WTC11 (cell line): ENCODE measurements around the gene PRPF40B.

Source experiments
- CREB1 ChIP-seq: sonication (generic); formaldehyde crosslinking; IDR thresholded peaks from 2 replicates; pipeline ENCODE4 v1.8.0; 2023; ENCODE audit warnings: mild to moderate bottlenecking, missing genetic modification reagents
- ETV6 ChIP-seq: sonication (generic); formaldehyde crosslinking; IDR thresholded peaks from 2 replicates; pipeline ENCODE4 v1.8.1; 2022; ENCODE audit warnings: mild to moderate bottlenecking, missing genetic modification reagents
- KAT7 ChIP-seq: sonication (generic); formaldehyde crosslinking; IDR thresholded peaks from 2 replicates; pipeline ENCODE4 v1.8.1; 2023; ENCODE audit warnings: missing genetic modification reagents, mild to moderate bottlenecking, borderline replicate concordance
- TF ChIP-seq, protein P1 (sequence below): fragments of 200-600 bp; IDR thresholded peaks from 2 replicates; pipeline ENCODE4 v1.8.0; 2022; ENCODE audit warnings: antibody characterized with exemption
- TF ChIP-seq, protein P2 (sequence below): sonication (generic); formaldehyde crosslinking; IDR thresholded peaks from 2 replicates; pipeline ENCODE4 v1.8.1; 2022; ENCODE audit warnings: low read depth, missing genetic modification reagents, borderline replicate concordance
- TF ChIP-seq, protein P3 (sequence below): sonication (generic); formaldehyde crosslinking; IDR thresholded peaks from 2 replicates; pipeline ENCODE4 v1.8.1; 2022; ENCODE audit warnings: missing genetic modification reagents, borderline replicate concordance
- TF ChIP-seq, protein P4 (sequence below): sonication (generic); formaldehyde crosslinking; IDR thresholded peaks from 2 replicates; pipeline ENCODE4 v1.8.1; 2023; ENCODE audit warnings: mild to moderate bottlenecking, missing genetic modification reagents
- TF ChIP-seq, protein P5 (sequence below): sonication (generic); formaldehyde crosslinking; IDR thresholded peaks from 2 replicates; pipeline ENCODE4 v1.8.1; 2023; ENCODE audit warnings: mild to moderate bottlenecking, missing genetic modification reagents, moderate library complexity
- TF ChIP-seq, protein P6 (sequence below): sonication (generic); formaldehyde crosslinking; IDR thresholded peaks from 2 replicates; pipeline ENCODE4 v1.8.0; 2022; ENCODE audit warnings: mild to moderate bottlenecking, missing genetic modification reagents
- TF ChIP-seq, protein P7 (sequence below): sonication (generic); formaldehyde crosslinking; IDR thresholded peaks from 2 replicates; pipeline ENCODE4 v1.8.1; 2023; ENCODE audit warnings: mild to moderate bottlenecking, missing genetic modification reagents
- TF ChIP-seq, protein P8 (sequence below): sonication (generic); formaldehyde crosslinking; IDR thresholded peaks from 2 replicates; pipeline ENCODE4 v1.8.1; 2022; ENCODE audit warnings: low read depth, mild to moderate bottlenecking, moderate library complexity, missing genetic modification reagents, borderline replicate concordance

DNA sequence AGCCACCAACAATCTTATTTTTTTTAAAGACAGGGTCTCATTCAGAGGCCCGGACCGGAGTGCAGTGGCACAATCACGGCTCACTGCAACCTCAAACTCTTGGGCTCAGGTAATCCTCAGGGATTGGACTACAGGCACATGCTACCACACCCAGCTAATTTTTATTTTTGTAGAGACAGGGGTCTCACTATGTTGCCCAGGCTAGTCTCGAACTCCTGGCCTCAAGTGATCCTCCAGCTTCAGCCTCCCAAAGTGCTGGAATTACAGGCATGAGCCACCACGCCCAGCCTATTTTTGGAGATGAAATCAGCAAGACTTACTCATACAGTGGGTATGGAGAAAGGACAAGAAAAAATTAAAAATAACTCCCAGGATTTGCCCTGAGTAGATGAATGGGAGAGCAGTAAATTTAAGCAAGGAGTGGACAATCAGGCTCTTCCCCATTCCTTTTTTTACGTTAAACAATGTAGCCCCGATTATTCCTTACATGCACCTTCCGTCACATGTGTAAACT lies 70.6 kb downstream of the PRPF40B start:
- TF ChIP-seq, protein P1, sequence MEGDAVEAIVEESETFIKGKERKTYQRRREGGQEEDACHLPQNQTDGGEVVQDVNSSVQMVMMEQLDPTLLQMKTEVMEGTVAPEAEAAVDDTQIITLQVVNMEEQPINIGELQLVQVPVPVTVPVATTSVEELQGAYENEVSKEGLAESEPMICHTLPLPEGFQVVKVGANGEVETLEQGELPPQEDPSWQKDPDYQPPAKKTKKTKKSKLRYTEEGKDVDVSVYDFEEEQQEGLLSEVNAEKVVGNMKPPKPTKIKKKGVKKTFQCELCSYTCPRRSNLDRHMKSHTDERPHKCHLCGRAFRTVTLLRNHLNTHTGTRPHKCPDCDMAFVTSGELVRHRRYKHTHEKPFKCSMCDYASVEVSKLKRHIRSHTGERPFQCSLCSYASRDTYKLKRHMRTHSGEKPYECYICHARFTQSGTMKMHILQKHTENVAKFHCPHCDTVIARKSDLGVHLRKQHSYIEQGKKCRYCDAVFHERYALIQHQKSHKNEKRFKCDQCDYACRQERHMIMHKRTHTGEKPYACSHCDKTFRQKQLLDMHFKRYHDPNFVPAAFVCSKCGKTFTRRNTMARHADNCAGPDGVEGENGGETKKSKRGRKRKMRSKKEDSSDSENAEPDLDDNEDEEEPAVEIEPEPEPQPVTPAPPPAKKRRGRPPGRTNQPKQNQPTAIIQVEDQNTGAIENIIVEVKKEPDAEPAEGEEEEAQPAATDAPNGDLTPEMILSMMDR, result no peak
- TF ChIP-seq, protein P2, sequence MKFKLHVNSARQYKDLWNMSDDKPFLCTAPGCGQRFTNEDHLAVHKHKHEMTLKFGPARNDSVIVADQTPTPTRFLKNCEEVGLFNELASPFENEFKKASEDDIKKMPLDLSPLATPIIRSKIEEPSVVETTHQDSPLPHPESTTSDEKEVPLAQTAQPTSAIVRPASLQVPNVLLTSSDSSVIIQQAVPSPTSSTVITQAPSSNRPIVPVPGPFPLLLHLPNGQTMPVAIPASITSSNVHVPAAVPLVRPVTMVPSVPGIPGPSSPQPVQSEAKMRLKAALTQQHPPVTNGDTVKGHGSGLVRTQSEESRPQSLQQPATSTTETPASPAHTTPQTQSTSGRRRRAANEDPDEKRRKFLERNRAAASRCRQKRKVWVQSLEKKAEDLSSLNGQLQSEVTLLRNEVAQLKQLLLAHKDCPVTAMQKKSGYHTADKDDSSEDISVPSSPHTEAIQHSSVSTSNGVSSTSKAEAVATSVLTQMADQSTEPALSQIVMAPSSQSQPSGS, result no peak
- TF ChIP-seq ETV6 (CRISPR knock-in tag) (no peak), CREB1 (no peak), KAT7 (no peak)
- TF ChIP-seq, protein P3, sequence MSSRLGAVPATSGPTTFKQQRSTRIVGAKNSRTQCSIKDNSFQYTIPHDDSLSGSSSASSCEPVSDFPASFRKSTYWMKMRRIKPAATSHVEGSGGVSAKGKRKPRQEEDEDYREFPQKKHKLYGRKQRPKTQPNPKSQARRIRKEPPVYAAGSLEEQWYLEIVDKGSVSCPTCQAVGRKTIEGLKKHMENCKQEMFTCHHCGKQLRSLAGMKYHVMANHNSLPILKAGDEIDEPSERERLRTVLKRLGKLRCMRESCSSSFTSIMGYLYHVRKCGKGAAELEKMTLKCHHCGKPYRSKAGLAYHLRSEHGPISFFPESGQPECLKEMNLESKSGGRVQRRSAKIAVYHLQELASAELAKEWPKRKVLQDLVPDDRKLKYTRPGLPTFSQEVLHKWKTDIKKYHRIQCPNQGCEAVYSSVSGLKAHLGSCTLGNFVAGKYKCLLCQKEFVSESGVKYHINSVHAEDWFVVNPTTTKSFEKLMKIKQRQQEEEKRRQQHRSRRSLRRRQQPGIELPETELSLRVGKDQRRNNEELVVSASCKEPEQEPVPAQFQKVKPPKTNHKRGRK (CRISPR knock-in tag), result no peak
- TF ChIP-seq, protein P4, sequence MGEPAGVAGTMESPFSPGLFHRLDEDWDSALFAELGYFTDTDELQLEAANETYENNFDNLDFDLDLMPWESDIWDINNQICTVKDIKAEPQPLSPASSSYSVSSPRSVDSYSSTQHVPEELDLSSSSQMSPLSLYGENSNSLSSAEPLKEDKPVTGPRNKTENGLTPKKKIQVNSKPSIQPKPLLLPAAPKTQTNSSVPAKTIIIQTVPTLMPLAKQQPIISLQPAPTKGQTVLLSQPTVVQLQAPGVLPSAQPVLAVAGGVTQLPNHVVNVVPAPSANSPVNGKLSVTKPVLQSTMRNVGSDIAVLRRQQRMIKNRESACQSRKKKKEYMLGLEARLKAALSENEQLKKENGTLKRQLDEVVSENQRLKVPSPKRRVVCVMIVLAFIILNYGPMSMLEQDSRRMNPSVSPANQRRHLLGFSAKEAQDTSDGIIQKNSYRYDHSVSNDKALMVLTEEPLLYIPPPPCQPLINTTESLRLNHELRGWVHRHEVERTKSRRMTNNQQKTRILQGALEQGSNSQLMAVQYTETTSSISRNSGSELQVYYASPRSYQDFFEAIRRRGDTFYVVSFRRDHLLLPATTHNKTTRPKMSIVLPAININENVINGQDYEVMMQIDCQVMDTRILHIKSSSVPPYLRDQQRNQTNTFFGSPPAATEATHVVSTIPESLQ (CRISPR knock-in tag), result no peak
- TF ChIP-seq, protein P5, sequence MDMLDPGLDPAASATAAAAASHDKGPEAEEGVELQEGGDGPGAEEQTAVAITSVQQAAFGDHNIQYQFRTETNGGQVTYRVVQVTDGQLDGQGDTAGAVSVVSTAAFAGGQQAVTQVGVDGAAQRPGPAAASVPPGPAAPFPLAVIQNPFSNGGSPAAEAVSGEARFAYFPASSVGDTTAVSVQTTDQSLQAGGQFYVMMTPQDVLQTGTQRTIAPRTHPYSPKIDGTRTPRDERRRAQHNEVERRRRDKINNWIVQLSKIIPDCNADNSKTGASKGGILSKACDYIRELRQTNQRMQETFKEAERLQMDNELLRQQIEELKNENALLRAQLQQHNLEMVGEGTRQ (CRISPR knock-in tag), result no peak
- TF ChIP-seq, protein P6, sequence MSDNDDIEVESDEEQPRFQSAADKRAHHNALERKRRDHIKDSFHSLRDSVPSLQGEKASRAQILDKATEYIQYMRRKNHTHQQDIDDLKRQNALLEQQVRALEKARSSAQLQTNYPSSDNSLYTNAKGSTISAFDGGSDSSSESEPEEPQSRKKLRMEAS, result no peak
- TF ChIP-seq, protein P7, sequence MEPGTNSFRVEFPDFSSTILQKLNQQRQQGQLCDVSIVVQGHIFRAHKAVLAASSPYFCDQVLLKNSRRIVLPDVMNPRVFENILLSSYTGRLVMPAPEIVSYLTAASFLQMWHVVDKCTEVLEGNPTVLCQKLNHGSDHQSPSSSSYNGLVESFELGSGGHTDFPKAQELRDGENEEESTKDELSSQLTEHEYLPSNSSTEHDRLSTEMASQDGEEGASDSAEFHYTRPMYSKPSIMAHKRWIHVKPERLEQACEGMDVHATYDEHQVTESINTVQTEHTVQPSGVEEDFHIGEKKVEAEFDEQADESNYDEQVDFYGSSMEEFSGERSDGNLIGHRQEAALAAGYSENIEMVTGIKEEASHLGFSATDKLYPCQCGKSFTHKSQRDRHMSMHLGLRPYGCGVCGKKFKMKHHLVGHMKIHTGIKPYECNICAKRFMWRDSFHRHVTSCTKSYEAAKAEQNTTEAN (CRISPR knock-in tag), result no peak
- TF ChIP-seq, protein P8, sequence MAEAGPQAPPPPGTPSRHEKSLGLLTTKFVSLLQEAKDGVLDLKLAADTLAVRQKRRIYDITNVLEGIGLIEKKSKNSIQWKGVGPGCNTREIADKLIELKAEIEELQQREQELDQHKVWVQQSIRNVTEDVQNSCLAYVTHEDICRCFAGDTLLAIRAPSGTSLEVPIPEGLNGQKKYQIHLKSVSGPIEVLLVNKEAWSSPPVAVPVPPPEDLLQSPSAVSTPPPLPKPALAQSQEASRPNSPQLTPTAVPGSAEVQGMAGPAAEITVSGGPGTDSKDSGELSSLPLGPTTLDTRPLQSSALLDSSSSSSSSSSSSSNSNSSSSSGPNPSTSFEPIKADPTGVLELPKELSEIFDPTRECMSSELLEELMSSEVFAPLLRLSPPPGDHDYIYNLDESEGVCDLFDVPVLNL (CRISPR knock-in tag), result no peak
